Stimulated activated naive B cell treated with anti-CD40 and anti-IgM and Interleukin-4, amounts not matched to agents 10 μg/mL and 1 μg/mL and 100 μg/mL, for 72 hours (primary cell): ENCODE measurements around the gene LAMC1.
"Not testable (repeated sequence)": the region's sequence is repeated elsewhere in the genome, so short reads cannot be mapped to it uniquely, and the experiment has no call there.

Experiments
- ATAC-seq, 2 donors: fragments of 150-1000 bp; cut with Tn5 transposase; replicated peaks; 2 replicates each; pipeline ENCODE4 v1.10.0; 2021; ENCODE audit warnings: moderate library complexity in 1 of 2
- DNase-seq: peaks from one replicate; pipeline ENCODE4 v3.0.0; 2021
- H3K27ac Mint-ChIP-seq: one replicate; pipeline ENCODE4 v1.8.0; 2022; ENCODE audit warnings: mild to moderate bottlenecking, mixed read lengths
- H3K27me3 Mint-ChIP-seq, 2 donors: one replicate each; pipeline ENCODE4 v1.8.0; 2022; ENCODE audit warnings: mixed read lengths in 2 of 2
- H3K36me3 Mint-ChIP-seq, 2 donors: one replicate each; pipeline ENCODE4 v1.8.0; 2022; ENCODE audit warnings: mixed read lengths in 2 of 2, mild to moderate bottlenecking in 1 of 2
- H3K4me1 Mint-ChIP-seq, 2 donors: one replicate each; pipeline ENCODE4 v1.8.0; 2022; ENCODE audit warnings: mixed read lengths in 2 of 2, mild to moderate bottlenecking in 1 of 2
- H3K4me3 Mint-ChIP-seq, 2 donors: one replicate each; pipeline ENCODE4 v1.8.0; 2022; ENCODE audit warnings: mild to moderate bottlenecking in 2 of 2, mixed read lengths in 2 of 2, moderate library complexity in 1 of 2
- H3K9me3 Mint-ChIP-seq, 2 donors: one replicate each; pipeline ENCODE4 v1.8.0; 2022; ENCODE audit warnings: mixed read lengths in 2 of 2, mild to moderate bottlenecking in 1 of 2

LAMC1 gene

DNA sequence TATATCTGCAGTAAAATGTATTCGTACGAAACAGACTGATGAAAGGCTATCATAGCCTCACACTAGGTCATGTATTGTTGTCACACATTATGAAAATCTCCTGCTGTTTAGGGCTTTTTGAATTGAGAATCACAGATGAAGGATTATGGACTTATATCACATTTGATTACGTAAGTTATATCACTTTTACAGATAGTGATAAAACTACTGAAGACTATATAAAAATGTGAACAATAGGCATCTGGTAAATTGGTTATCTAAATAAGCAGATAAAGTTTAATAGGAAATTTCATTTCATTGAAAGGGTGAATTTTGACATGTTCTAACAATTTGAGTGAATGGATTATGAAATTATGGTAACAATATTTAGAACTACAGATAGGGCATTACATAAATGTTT lies 20.0 kb downstream of the LAMC1 start:
- no peaks in the 10 kb centered on the region for H3K27me3 Mint-ChIP-seq
- ATAC-seq = no peak

DNA sequence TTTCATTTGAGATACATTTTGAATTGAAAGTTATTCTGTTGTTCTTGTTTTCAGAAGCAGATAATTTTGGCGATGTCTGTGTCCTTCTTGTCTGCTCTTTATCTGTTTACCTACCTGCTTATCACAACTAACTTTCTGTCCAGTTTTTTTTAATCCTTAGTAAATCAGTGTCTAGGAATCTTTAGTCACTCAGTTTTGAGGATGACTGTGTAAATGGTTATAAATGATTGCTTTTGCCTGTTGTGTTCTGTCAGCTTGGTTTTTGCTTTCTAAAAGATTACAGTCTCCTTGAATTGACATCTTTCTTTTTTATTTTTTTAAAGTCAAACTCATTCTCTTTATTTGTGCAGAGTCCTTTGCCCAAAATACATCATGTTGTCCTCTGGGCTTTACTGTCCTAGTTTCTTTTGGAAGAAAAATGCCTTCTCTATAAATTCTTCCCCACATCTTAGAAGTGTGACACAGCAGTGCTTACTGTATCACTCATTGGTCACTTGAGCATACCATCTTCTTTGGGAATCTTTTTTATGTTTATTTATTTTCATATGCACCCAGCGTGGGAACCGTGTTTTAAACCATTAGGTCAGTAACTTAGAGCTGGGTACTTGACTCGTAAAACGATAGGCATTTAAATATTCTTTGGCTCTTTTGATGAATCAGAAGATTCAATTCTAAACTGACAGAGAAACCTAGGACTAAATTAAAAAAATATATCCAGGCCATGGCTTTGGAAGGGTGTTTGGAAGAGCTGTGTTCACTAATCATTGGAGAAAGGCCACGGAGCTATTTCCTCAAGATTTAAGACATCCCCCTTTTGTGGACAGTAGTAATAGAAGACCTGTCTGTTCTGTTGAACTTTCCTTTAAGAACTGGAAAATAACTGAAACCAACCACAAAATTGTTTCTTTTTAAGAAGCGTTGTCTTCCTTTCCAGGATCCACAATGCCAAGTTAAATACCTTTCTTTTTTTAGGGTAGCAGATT lies 20.9 kb downstream of the LAMC1 start:
- Mint-ChIP-seq H3K4me1 (peaks cover 39 to 80% of the 10 kb centered on the region in 2 donors), H3K9me3 (no peaks in the 10 kb centered on the region), H3K36me3 (peaks cover 0 to 8% of the 10 kb centered on the region in 2 donors), H3K27me3 (no peaks in the 10 kb centered on the region), H3K4me3 (no peak overlapping the region), H3K27ac (no peak overlapping the region)
- ATAC-seq = no peak
- DNase-seq = no peak

More for the DNA sequence above, 20.0 kb downstream of the LAMC1 start:
- H3K4me1 Mint-ChIP-seq = peaks cover 37 to 81% of the 10 kb centered on the region in 2 donors
- no peak overlapping the region for H3K4me3 Mint-ChIP-seq
- DNase-seq = no peak
- no peaks in the 10 kb centered on the region for H3K9me3 Mint-ChIP-seq
- H3K36me3 Mint-ChIP-seq = peaks cover 0 to 8% of the 10 kb centered on the region in 2 donors
- H3K27ac Mint-ChIP-seq = no peak overlapping the region

DNA sequence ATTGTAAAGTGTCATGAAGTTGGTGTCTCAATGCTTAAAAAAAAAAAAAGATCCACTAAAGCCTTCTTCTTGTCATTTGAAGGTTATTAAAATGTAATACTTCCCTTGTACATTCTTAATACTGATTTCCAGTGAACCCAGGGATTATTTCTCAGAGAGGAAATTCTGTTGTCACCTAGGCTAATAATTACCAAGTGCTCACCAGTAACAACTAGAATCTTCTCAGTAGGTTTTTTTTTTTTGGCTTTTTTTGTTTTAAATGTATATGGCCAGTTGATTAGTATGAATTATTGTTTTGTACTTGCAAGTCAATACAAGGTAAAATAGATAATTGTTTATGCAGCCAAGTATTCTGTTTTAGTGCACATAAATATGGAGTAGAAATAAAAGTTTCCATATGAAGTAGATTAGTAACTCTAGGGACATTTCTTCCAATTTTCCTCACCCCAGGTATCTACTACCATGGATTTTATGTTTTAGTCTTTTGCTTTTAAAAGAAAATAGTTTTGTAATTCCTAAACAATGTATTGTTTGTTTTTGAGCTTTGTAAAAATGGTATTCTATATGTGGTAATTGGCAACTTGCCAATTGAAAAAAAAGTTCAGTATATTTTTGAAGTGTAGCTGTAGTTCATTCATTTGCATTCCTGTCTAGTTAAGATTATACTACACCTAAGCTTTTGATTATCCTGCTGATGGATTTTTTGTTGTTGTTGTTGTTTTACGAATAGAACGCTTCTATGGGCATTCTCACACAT lies 21.9 kb downstream of the LAMC1 start:
- Mint-ChIP-seq H3K36me3 (peaks cover 0 to 8% of the 10 kb centered on the region in 2 donors), H3K9me3 (no peaks in the 10 kb centered on the region), H3K27ac (peak overlapping the region; percentile 9), H3K4me1 (peaks cover 38 to 80% of the 10 kb centered on the region in 2 donors), H3K4me3 (no peak overlapping the region), H3K27me3 (no peaks in the 10 kb centered on the region)
- DNase-seq (no peak), ATAC-seq (no peak)

DNA sequence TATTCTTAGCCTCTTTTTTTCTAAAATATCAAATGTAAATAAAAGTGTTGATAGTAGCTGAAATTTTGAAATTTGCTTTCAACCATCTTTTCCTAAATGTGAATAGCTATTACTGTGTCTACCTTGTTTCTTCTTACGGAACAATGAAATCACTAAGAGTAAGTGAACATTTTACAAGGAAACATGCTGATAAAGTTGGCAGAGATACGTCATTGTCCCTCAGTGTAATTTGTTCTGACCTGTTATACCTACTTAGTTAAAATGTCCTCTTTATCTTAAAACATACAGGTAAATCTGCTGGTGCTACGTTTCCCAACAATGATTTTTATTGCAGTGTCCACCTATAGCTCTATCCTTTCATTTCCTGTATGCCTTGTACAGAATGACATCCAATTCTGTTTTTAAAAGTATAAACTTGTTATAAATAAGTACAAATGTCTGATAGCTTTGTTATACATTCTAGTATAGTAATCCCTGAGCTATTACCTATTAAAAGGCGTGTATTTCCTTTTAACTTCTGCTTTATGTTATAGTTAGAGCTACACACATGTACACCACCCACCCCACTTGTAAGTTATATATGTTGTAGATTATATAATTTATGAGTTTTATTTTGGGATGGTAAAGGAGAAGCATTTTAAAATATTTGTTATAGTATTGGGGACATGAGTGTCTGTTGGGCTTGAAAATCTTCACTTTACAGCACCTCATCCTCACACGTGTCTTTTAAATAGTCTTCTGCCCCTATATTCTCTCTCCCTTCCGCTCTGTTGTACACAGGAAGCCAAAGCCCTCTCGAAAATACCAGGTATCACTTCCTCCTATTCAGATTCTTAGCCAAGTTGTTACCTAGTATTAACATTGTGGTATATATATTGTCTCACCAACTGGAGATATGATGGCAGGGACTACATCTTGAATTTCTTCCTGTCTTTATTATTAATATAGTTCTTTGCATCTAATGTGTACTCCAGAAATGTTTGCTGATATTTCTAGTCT lies 25.2 kb downstream of the LAMC1 start:
- peaks cover 36 to 79% of the 10 kb centered on the region in 2 donors for H3K4me1 Mint-ChIP-seq
- no peaks in the 10 kb centered on the region for H3K27me3 Mint-ChIP-seq
- H3K36me3 Mint-ChIP-seq = peaks cover 4 to 6% of the 10 kb centered on the region in 2 donors
- DNase-seq (peak; percentile 25), ATAC-seq (peak; percentile 100)
- no peak overlapping the region for H3K4me3 Mint-ChIP-seq
- H3K9me3 Mint-ChIP-seq = no peaks in the 10 kb centered on the region
- peak overlapping the region; percentile 37 for H3K27ac Mint-ChIP-seq

DNA sequence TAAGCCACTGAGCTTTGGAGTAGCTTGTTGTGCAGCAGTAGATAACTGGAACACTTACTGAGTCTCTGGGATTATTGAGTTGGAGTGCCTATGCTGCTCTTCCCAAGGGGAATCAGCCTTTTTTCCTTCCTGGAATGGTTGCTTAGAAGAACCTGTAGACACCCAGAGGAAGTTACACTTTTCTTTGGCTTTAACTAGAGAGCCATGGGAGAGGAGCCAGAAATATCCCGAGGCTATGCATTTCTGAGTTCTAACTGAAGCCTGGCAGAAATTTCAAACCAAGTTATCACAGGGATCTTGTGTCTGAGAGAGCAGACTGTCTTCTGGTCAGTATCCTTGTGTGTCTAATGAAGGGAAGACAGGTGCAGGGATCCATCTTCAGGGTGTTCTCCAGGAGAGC lies 28.3 kb downstream of the LAMC1 start:
- H3K27me3 Mint-ChIP-seq = no peaks in the 10 kb centered on the region
- ATAC-seq = no peak
- H3K9me3 Mint-ChIP-seq = no peaks in the 10 kb centered on the region
- H3K4me3 Mint-ChIP-seq = no peak overlapping the region
- H3K27ac Mint-ChIP-seq = no peak overlapping the region
- no peak for DNase-seq
- H3K36me3 Mint-ChIP-seq = peaks cover 4 to 6% of the 10 kb centered on the region in 2 donors
- peaks cover 30 to 67% of the 10 kb centered on the region in 2 donors for H3K4me1 Mint-ChIP-seq

GRCh38 chr1:183052861-183053260 lies 29.6 kb downstream of the LAMC1 start:
- Mint-ChIP-seq H3K36me3 (peaks cover 4 to 6% of the 10 kb centered on the region in 2 donors), H3K27ac (no peak overlapping the region), H3K4me1 (peaks cover 26 to 58% of the 10 kb centered on the region in 2 donors), H3K4me3 (no peak overlapping the region), H3K9me3 (no peaks in the 10 kb centered on the region), H3K27me3 (no peaks in the 10 kb centered on the region)
- ATAC-seq = no peak
- no peak for DNase-seq

DNA sequence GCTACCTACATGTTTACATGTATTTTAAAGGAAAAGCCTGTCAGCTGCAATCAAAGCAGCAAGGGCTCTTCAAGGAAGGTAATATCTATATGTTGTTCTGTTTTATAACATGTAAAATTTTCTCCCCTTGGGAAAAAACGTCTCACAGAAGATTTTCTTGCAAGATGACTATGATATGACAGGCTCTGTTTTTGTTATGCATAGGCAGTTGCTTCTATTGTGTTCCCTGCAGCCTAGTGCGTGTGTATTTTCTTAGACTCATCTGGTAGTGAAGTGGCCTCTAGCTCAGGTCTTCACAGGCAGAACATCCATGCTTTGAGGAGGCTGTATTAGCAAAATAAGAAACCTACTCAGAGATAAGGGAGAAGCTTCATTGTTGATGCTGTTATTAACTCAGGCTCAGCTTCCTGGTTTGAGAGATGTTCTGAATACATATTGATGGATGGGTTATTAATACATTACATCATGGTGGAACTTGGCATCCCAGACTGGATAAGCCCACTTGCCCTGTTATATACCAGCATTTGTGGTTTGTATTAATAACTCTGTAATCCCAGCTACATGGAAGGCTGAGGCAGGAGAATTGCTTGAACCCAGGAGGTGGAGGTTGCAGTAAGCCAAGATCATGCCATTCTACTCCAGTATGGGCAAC lies 35.8 kb downstream of the LAMC1 start:
- Mint-ChIP-seq H3K4me1 (peaks cover 5 to 29% of the 10 kb centered on the region in 2 donors), H3K27me3 (no peaks in the 10 kb centered on the region), H3K27ac (no peak overlapping the region), H3K9me3 (no peaks in the 10 kb centered on the region), H3K4me3 (no peak overlapping the region), H3K36me3 (no peaks in the 10 kb centered on the region)
- DNase-seq (no peak), ATAC-seq (no peak)

GRCh38 chr1:183061194-183061593 lies 38.0 kb downstream of the LAMC1 start:
- DNase-seq (no peak), ATAC-seq (no peak)
- Mint-ChIP-seq H3K27me3 (no peaks in the 10 kb centered on the region), H3K27ac (no peak overlapping the region), H3K9me3 (peaks cover 0 to 3% of the 10 kb centered on the region in 2 donors), H3K4me3 (no peak overlapping the region), H3K4me1 (peaks cover 4 to 21% of the 10 kb centered on the region in 2 donors), H3K36me3 (peaks cover 5 to 8% of the 10 kb centered on the region in 2 donors)

DNA sequence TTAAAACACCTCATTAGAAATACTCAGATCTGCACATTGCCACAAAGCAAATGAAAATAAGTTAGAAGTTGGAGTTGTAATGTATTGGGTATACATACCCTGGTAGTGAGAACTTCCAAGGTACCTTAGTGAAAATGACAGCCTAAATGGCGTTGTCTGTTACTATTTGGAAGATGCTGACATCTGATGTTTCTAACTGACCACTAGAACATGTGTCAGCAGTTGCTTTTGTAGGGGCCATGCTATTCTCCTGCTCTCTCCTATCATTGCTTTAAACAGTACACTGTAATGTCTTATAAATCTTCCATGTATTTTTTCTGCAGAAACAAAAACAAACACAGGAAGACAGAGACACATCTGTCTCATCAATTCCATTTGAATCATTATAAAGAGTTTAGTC lies 40.1 kb downstream of the LAMC1 start:
- peaks cover 0 to 14% of the 10 kb centered on the region in 2 donors for H3K4me1 Mint-ChIP-seq
- H3K27me3 Mint-ChIP-seq = no peaks in the 10 kb centered on the region
- no peak overlapping the region for H3K27ac Mint-ChIP-seq
- no peak overlapping the region for H3K4me3 Mint-ChIP-seq
- H3K9me3 Mint-ChIP-seq = peaks cover 0 to 6% of the 10 kb centered on the region in 2 donors
- DNase-seq (no peak), ATAC-seq (no peak)
- peaks cover 8 to 13% of the 10 kb centered on the region in 2 donors for H3K36me3 Mint-ChIP-seq

DNA sequence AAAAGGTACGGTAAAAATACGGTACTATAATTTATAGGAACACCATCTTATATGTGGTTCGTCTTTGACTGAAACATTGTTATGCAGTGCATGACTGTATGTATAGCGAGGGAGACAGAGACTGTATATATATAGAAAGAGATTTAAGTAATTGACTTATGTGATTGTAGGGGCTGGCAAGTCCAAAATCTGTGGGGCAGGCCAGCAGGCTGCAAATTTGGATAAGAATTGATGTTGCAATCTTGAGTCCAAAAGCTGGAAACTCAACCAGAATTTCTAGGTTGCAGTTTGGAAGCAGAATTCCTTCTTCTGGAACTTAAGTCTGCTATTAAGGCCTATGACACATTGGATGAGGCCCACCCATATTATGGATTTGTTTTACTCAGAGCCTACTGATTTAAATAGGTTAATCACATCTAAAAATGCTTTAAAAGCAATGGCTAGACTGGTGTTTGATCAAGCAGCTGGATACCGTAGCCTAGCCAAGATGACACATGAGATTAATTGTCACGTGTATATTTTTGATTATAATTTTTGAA lies 42.0 kb downstream of the LAMC1 start:
- Mint-ChIP-seq H3K27ac (no peak overlapping the region), H3K27me3 (no peaks in the 10 kb centered on the region), H3K9me3 (peaks cover 0 to 6% of the 10 kb centered on the region in 2 donors), H3K36me3 (peaks cover 8 to 13% of the 10 kb centered on the region in 2 donors), H3K4me3 (no peak overlapping the region), H3K4me1 (peaks cover 8 to 21% of the 10 kb centered on the region in 2 donors)
- ATAC-seq (no peak), DNase-seq (no peak)

DNA sequence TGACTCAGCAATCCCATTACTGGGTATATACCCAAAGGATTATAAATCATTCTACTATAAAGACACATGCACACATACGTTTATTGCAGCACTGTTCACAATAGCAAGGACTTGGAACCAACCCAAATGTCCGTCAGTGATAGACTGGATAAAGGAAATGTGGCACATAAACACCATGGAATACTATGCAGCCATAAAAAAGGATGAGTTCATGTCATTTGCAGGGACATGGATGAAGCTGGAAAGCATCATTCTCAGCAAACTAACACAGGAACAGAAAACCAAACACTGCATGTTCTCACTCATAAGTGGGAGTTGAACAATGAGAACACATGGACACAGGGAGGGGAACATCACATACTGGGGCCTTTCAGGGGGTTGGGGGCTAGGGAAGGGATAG lies 43.2 kb downstream of the LAMC1 start:
- H3K4me3 Mint-ChIP-seq, ATAC-seq, H3K27me3 Mint-ChIP-seq: not testable (repeated sequence)

GRCh38 chr1:183069562-183070216 lies 46.5 kb downstream of the LAMC1 start:
- no peaks in the 10 kb centered on the region for H3K27me3 Mint-ChIP-seq
- H3K9me3 Mint-ChIP-seq = peaks cover 0 to 6% of the 10 kb centered on the region in 2 donors
- H3K36me3 Mint-ChIP-seq = peaks cover 7 to 16% of the 10 kb centered on the region in 2 donors
- DNase-seq (no peak), ATAC-seq (no peak)
- H3K4me3 Mint-ChIP-seq = no peak overlapping the region
- H3K4me1 Mint-ChIP-seq = peaks cover 33 to 52% of the 10 kb centered on the region in 2 donors
- H3K27ac Mint-ChIP-seq = no peak overlapping the region

More for the DNA sequence above, 43.2 kb downstream of the LAMC1 start:
- H3K9me3 Mint-ChIP-seq, H3K27ac Mint-ChIP-seq, DNase-seq: not testable (repeated sequence)
- H3K36me3 Mint-ChIP-seq = peaks cover 8 to 13% of the 10 kb centered on the region in 2 donors
- peaks cover 19 to 33% of the 10 kb centered on the region in 2 donors for H3K4me1 Mint-ChIP-seq
